Neuronal stem cell (in vitro differentiated cells): ENCODE measurements around the gene SYS1.

Source experiments
- DNase-seq: peaks from one replicate; pipeline ENCODE4 v3.0.0-alpha.2; 2013; ENCODE audit warnings: low spot score
- H2AFZ ChIP-seq: one replicate; pipeline ENCODE4 v1.6.1; 2013; ENCODE audit warnings: mild to moderate bottlenecking, low read length, inconsistent platforms
- H2AK5ac ChIP-seq: 2 replicates; pipeline ENCODE4 v1.6.1; 2013; ENCODE audit warnings: low read depth, mild to moderate bottlenecking, inconsistent platforms, low read length, moderate library complexity, mixed read lengths
- H2BK120ac ChIP-seq: 2 replicates; pipeline ENCODE4 v1.6.1; 2013; ENCODE audit warnings: low read depth, mild to moderate bottlenecking, inconsistent platforms, low read length, moderate library complexity, mixed read lengths
- H2BK12ac ChIP-seq: one replicate; pipeline ENCODE4 v1.6.1; 2013; ENCODE audit warnings: low read length, inconsistent platforms
- H2BK15ac ChIP-seq: 2 replicates; pipeline ENCODE4 v1.6.1; 2013; ENCODE audit warnings: mild to moderate bottlenecking, low read length, inconsistent platforms, mixed read lengths
- H2BK5ac ChIP-seq: one replicate; pipeline ENCODE4 v1.6.1; 2013; ENCODE audit warnings: inconsistent platforms, mild to moderate bottlenecking, low read length, moderate library complexity
- H3K14ac ChIP-seq: one replicate; pipeline ENCODE4 v1.6.1; 2013; ENCODE audit warnings: low read length, inconsistent platforms
- H3K18ac ChIP-seq: 2 replicates; pipeline ENCODE4 v1.6.1; 2013; ENCODE audit warnings: low read length, inconsistent platforms
- H3K23ac ChIP-seq: 2 replicates; pipeline ENCODE4 v1.6.1; 2013; ENCODE audit warnings: low read depth, mild to moderate bottlenecking, mixed read lengths, low read length, inconsistent platforms; ENCODE audit not compliant: poor library complexity
- H3K27ac ChIP-seq: replicated peaks from 3 replicates; pipeline ENCODE4 v1.5.1; 2013; ENCODE audit warnings: low read length, inconsistent platforms
- H3K27me3 ChIP-seq, 3 experiments: 2 replicates each; pipeline ENCODE4 v1.6.1; 2013; ENCODE audit warnings: low read length in 3 of 3, mild to moderate bottlenecking in 2 of 3, inconsistent platforms in 1 of 3, low read depth in 1 of 3, mixed read lengths in 1 of 3, moderate library complexity in 1 of 3; ENCODE audit not compliant: control insufficient read depth in 3 of 3, insufficient read depth in 3 of 3
- H3K36me3 ChIP-seq, 2 donors: replicated peaks in 1 of 2; 2 replicates each; pipeline ENCODE4 v1.6.1; 2013; ENCODE audit warnings: low read length in 2 of 2; ENCODE audit not compliant: control insufficient read depth in 2 of 2, insufficient read depth in 2 of 2
- H3K4ac ChIP-seq: 2 replicates; pipeline ENCODE4 v1.6.1; 2013; ENCODE audit warnings: inconsistent platforms, mild to moderate bottlenecking, low read length, moderate library complexity
- H3K4me1 ChIP-seq, 2 donors: 1 replicate in 1 of 2; 2 replicates in 1 of 2; pipeline ENCODE4 v1.6.1; 2013; ENCODE audit warnings: low read length in 2 of 2, low read depth in 1 of 2; ENCODE audit not compliant: control insufficient read depth in 2 of 2, insufficient read depth in 1 of 2
- H3K4me2 ChIP-seq: one replicate; pipeline ENCODE4 v1.6.1; 2013; ENCODE audit warnings: mild to moderate bottlenecking, low read length, inconsistent platforms; ENCODE audit not compliant: insufficient read depth, poor library complexity, severe bottlenecking
- H3K4me3 ChIP-seq, 2 donors: 2 replicates each; pipeline ENCODE4 v1.5.1; 2013; ENCODE audit warnings: low read length in 2 of 2, mild to moderate bottlenecking in 2 of 2, inconsistent platforms in 1 of 2, moderate library complexity in 1 of 2
- H3K79me1 ChIP-seq: one replicate; pipeline ENCODE4 v1.6.1; 2013; ENCODE audit warnings: low read depth, mild to moderate bottlenecking, inconsistent platforms, low read length, moderate library complexity
- H3K9ac ChIP-seq: one replicate; pipeline ENCODE4 v1.6.1; 2013; ENCODE audit warnings: mild to moderate bottlenecking, low read depth, low read length, inconsistent platforms; ENCODE audit not compliant: poor library complexity
- H3K9me3 ChIP-seq, 2 donors: replicated peaks in 1 of 2; 2 replicates each; pipeline versions ENCODE3 to v1.6.1; 2013; ENCODE audit warnings: low read length in 2 of 2, mild to moderate bottlenecking in 2 of 2, inconsistent platforms in 1 of 2, low read depth in 1 of 2, mixed read lengths in 1 of 2, moderate library complexity in 1 of 2; ENCODE audit not compliant: control insufficient read depth in 2 of 2, insufficient read depth in 1 of 2
- H4K8ac ChIP-seq: one replicate; pipeline ENCODE4 v1.6.1; 2013; ENCODE audit warnings: low read depth, mild to moderate bottlenecking, inconsistent platforms, low read length, moderate library complexity
- H4K91ac ChIP-seq: one replicate; pipeline ENCODE4 v1.6.1; 2013; ENCODE audit warnings: low read length, low read depth, mild to moderate bottlenecking, inconsistent platforms; ENCODE audit not compliant: poor library complexity
- WGBS, 2 donors: extraction: QIAGEN DNeasy Blood & Tissue Kit; methylation state at CpG; one replicate each; pipeline ENCODE4 v1.1.7; 2013; ENCODE audit warnings: missing lambda C conversion rate in 2 of 2, mixed read lengths in 1 of 2; ENCODE audit not compliant: insufficient read length in 2 of 2, insufficient replicate concordance in 1 of 2; ENCODE audit errors: extremely low coverage in 2 of 2; 5-methylcytosine and 5-hydroxymethylcytosine counted together

SYS1 gene

DNA sequence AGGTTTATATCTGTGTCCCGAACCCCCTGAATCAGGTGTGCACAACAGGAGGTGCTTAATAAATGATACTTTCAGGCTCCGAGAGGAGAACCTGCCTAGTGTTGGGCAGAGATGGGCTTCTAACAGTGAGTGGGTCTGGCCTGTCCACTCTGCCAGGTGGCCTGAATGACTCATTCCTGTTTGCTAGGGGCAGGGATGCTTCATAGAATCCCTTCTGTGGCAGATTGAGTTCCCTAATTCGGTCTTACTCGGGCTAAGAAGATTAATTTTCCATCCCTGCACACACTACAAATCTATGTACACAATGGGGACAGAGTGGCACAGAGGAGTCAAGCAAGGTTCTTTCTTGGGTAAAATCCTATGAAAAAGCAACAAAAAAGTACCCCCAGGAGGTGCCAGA lies 34.5 kb upstream of the SYS1 start:
- no peak overlapping the region for H3K4me2 ChIP-seq
- no peak overlapping the region for H3K14ac ChIP-seq
- peaks cover 0 to 15% of the 10 kb centered on the region in 2 donors for H3K36me3 ChIP-seq
- H4K91ac ChIP-seq, result no peak overlapping the region
- DNase-seq, result no peak
- no CpG with 5 or more reads among the region's 4 CpGs for WGBS, 2 donors
- no peak overlapping the region for H3K27ac ChIP-seq
- H2BK120ac ChIP-seq, result no peak overlapping the region
- H2BK5ac ChIP-seq, result no peak overlapping the region
- no peak overlapping the region for H3K18ac ChIP-seq
- no peaks in the 10 kb centered on the region for H3K27me3 ChIP-seq
- H3K23ac ChIP-seq, result no peak overlapping the region
- H2BK12ac ChIP-seq, result no peak overlapping the region
- peaks cover 0 to 3% of the 10 kb centered on the region in 2 donors for H3K4me1 ChIP-seq
- H2AK5ac ChIP-seq, result no peak overlapping the region
- no peaks in the 10 kb centered on the region for H3K9me3 ChIP-seq
- H3K4ac ChIP-seq, result no peak overlapping the region
- H2AFZ ChIP-seq, result no peak overlapping the region
- no peak overlapping the region for H2BK15ac ChIP-seq
- H3K9ac ChIP-seq, result no peak overlapping the region
- no peak overlapping the region for H4K8ac ChIP-seq
- no peaks in the 10 kb centered on the region for H3K79me1 ChIP-seq
- H3K4me3 ChIP-seq, result no peak overlapping the region

DNA sequence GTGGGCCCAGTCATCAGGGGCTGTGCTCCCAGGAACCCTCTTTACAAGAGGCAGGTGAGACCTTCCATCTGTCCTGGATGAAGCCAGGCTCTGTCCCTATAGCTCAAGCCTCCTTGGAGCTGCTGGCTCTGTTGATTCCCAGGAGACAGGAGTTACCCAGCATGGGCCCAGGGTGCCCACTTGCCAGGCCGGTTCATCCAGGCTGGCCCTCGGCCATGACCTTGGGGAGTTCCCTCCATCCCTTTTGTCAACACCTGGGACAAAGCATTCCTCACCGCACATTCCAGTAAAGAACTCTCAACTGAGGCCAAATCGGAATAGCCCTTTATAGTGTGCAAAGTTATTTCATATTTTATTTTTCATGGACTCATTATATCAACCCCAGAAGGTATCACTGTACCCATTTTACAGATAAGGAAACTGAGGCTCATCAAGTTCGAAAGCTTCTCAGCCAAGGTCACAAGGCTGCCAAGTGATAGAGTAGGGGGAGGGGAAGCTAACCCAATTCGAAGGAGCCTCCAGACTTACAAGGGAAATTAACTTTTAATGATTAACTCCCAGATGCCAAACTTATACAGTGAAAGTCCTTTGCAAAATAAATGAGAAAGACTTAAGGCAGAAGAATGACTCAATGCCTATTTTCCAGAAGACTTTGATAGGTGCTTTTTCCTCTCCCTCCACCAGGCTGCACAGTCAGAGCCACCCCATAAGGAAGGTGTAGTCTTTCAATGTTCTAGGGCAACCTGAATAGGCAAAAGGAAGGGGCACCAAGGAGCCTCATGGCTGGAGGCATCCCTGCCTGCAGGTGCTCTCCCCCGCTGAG lies 33.2 kb upstream of the SYS1 start:
- Histone ChIP-seq H3K4me2 (no peak overlapping the region), H2AFZ (no peak overlapping the region), H3K27me3 (no peaks in the 10 kb centered on the region), H3K18ac (no peak overlapping the region), H3K27ac (no peak overlapping the region), H3K4ac (no peak overlapping the region), H3K36me3 (peaks cover 0 to 15% of the 10 kb centered on the region in 2 donors), H4K91ac (no peak overlapping the region), H2BK12ac (no peak overlapping the region), H3K4me1 (peaks cover 0 to 3% of the 10 kb centered on the region in 2 donors), H3K23ac (no peak overlapping the region), H4K8ac (no peak overlapping the region), H2BK15ac (no peak overlapping the region), H3K9me3 (no peaks in the 10 kb centered on the region), H2BK120ac (no peak overlapping the region), H3K79me1 (no peaks in the 10 kb centered on the region), H3K4me3 (no peak overlapping the region), H2AK5ac (no peak overlapping the region), H2BK5ac (no peak overlapping the region), H3K14ac (no peak overlapping the region), H3K9ac (no peak overlapping the region)
- no peak for DNase-seq
- no CpG with 5 or more reads among the region's 7 CpGs for WGBS, 2 donors

DNA sequence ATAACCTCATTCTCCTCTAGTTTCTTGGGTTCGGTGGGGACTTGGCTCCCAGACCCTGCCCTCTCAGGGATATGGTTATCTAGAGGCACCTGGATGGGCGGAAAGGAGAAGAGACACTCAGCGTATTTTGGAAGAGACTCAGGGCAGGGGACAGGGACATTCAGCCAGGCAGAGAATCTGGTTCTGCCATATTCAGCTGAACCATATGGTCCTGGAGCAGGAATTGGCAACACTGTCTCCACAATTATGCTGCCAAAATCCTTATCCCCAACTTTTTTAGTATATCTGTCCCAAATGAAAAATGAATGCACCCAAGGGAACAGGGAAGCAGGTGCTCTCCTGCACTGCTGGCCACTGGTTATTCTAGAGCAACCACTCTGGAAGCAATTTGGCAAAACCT lies 32.5 kb upstream of the SYS1 start:
- Histone ChIP-seq H2BK15ac (no peak overlapping the region), H2AFZ (no peak overlapping the region), H3K4ac (no peak overlapping the region), H3K23ac (no peak overlapping the region), H3K18ac (no peak overlapping the region), H2BK5ac (no peak overlapping the region), H2BK12ac (no peak overlapping the region), H4K8ac (no peak overlapping the region), H3K9me3 (no peaks in the 10 kb centered on the region), H3K36me3 (peaks cover 0 to 15% of the 10 kb centered on the region in 2 donors), H2BK120ac (no peak overlapping the region), H3K14ac (no peak overlapping the region), H3K4me3 (no peak overlapping the region), H3K4me2 (no peak overlapping the region), H3K27ac (no peak overlapping the region), H3K9ac (no peak overlapping the region), H3K27me3 (no peaks in the 10 kb centered on the region), H4K91ac (no peak overlapping the region), H2AK5ac (no peak overlapping the region), H3K4me1 (peaks cover 0 to 1% of the 10 kb centered on the region in 2 donors), H3K79me1 (no peaks in the 10 kb centered on the region)
- no CpG with 5 or more reads among the region's 3 CpGs for WGBS, 2 donors
- DNase-seq, result no peak

DNA sequence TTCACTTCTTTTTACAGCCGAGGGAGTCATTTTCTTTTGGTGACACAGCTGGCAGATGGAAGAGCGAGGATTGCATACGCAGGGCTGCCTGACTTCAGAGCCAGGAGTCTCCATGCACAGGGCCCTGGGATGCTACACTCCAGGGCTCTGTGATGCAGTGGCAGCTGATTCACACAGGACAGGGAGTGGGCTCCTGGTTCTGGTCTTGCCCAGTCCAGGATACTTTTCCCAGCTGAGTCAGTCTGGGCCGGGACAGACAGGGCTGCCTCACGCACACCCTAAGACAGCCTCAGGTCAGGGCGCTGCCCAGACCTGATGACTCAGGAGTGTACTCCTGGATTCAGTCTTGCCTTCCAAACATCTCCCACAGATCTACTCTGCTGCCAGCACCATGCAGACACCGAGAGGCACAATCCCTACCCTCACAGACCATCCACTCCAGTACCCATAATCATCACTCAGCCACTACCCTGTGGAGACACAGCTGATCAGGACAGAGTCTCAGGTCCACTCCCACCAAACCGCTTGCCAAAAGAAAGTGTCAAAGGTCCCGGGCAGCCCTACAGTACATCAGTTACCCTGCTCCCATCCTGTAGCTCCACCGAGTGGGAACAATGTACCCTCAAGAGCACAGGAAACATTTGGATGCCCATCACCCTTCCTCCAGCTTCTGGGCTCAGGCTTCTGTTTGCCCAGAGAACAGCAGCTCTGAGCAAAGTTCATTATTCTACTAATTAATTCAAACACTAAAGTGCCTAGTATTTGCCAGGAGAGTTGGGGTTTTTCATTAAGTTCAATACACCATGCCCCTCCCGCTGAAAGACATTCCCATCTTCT lies 26.2 kb upstream of the SYS1 start:
- Histone ChIP-seq H4K91ac (no peak overlapping the region), H3K27ac (no peak overlapping the region), H2AK5ac (peak overlapping the region; percentile 30), H3K4me2 (no peak overlapping the region), H2BK12ac (no peak overlapping the region), H3K9ac (peak overlapping the region; percentile 45), H2BK5ac (no peak overlapping the region), H3K14ac (no peak overlapping the region), H2AFZ (no peak overlapping the region), H2BK15ac (no peak overlapping the region), H2BK120ac (no peak overlapping the region), H3K79me1 (no peaks in the 10 kb centered on the region), H3K36me3 (no peaks in the 10 kb centered on the region), H3K9me3 (no peaks in the 10 kb centered on the region), H4K8ac (no peak overlapping the region), H3K4me3 (no peak overlapping the region), H3K18ac (no peak overlapping the region), H3K4me1 (peaks cover 21 to 25% of the 10 kb centered on the region in 2 donors), H3K23ac (peak overlapping the region; percentile 35), H3K4ac (no peak overlapping the region), H3K27me3 (no peaks in the 10 kb centered on the region)
- DNase-seq, result no peak
- WGBS, 2 donors, result no CpG with 5 or more reads among the region's 11 CpGs
